Posterior vena cava (tissue), 2 donors: ENCODE measurements around the gene PHAF1. TPM values are rescaled to one million over a fixed set of nuclear protein-coding genes. Genes with fewer than 3 reads are reported as not detected.

Experiments
- DNase-seq: peaks from one replicate; pipeline ENCODE4 v3.0.0-alpha.2; 2020; ENCODE audit warnings: low spot score
- intact Hi-C, 2 donors: fragments of 100-400 bp; cut with DNase I; formaldehyde crosslinking; loops; one replicate each; pipeline versions ENCODE4 v1.14.1 to v1.14.2; 2022 to 2023
- total RNA-seq, 2 donors: library from RNA; stranded (reverse); fragmentation: NEBNext Ultra II Directional; extraction: Animal tissue kit (Norgen Biotek cat#: 25700); gene quantifications; one replicate each; pipeline ENCODE4 v1.2.1, GENCODE V29; 2021
- donor health status: DM: yes; HTN: yes; CAD: no.
- donor health status: DM: yes; HTN: yes; CAD: no.

Gene PHAF1
- total RNA-seq, 2 donors from 2014 or later: 10.4 to 12.0 TPM

GRCh38 chr16:67156143-67156844 is 46.6 kb downstream of the PHAF1 start:
- intact Hi-C loops: loop anchor here (5.0 kb wide), 2 partner anchors 179 to 264 kb away; no protein-coding TSS in a partner anchor
- no peak for DNase-seq

- intact Hi-C loops: loop anchor here (5.0 kb wide), 2 partner anchors 180 to 265 kb away; no protein-coding TSS in a partner anchor
- DNase-seq: no peak
Observed at GRCh38 chr16:67157106-67157748, 47.5 kb downstream of the PHAF1 start.

GRCh38 chr16:67157892-67158635 is 48.3 kb downstream of the PHAF1 start:
- intact Hi-C loops: loop anchor here (5.0 kb wide), 2 partner anchors 181 to 266 kb away; no protein-coding TSS in a partner anchor
- DNase-seq: no peak

GRCh38 chr16:67158637-67159600 is 49.2 kb downstream of the PHAF1 start:
- DNase-seq: peak; percentile 86
- intact Hi-C loops: loop anchor here (5.0 kb wide), 2 partner anchors 182 to 267 kb away; no protein-coding TSS in a partner anchor

- intact Hi-C loops: no loop called here
- no peak for DNase-seq
Observed at GRCh38 chr16:67161595-67162058, 51.9 kb downstream of the PHAF1 start.

GRCh38 chr16:67162506-67163163 is 52.9 kb downstream of the PHAF1 start:
- no peak for DNase-seq
- intact Hi-C loops: no loop called here

GRCh38 chr16:67163164-67163998 is 53.6 kb downstream of the PHAF1 start:
- DNase-seq: peak; percentile 86
- intact Hi-C loops: no loop called here

GRCh38 chr16:67163999-67164558 is 54.3 kb downstream of the PHAF1 start:
- intact Hi-C loops: no loop called here
- peak; percentile 83 for DNase-seq

GRCh38 chr16:67164599-67165061 is 54.9 kb downstream of the PHAF1 start, which contains the start of gene HSF4:
HSF4 (plus strand) TSS chr16:67164745; CDS start chr16:67164812, 67 bp downstream.
- peak; percentile 87 for DNase-seq
- intact Hi-C loops: no loop called here

GRCh38 chr16:67165121-67166078 is 55.7 kb downstream of the PHAF1 start:
- intact Hi-C loops: no loop called here
- peak; percentile 80 for DNase-seq

GRCh38 chr16:67166110-67166547 is 56.4 kb downstream of the PHAF1 start:
- DNase-seq: no peak

GRCh38 chr16:67166598-67167168 is 56.9 kb downstream of the PHAF1 start:
- intact Hi-C loops: no loop called here
- no peak for DNase-seq

More at GRCh38 chr16:67166110-67166547, 56.4 kb downstream of the PHAF1 start:
- intact Hi-C loops: no loop called here

GRCh38 chr16:67167588-67167987 is 57.8 kb downstream of the PHAF1 start:
- no peak for DNase-seq

GRCh38 chr16:67169011-67169451 is 59.3 kb downstream of the PHAF1 start:
- intact Hi-C loops: no loop called here
- DNase-seq: no peak

More at GRCh38 chr16:67167588-67167987, 57.8 kb downstream of the PHAF1 start:
- intact Hi-C loops: no loop called here

- DNase-seq: no peak
- intact Hi-C loops: no loop called here
Observed at GRCh38 chr16:67169642-67170167, 60.0 kb downstream of the PHAF1 start.
